WERI-Rb-1 (cell line): ENCODE data around the gene CEP72.

Experiments
- DNase-seq: peaks from one replicate; pipeline ENCODE4 v3.0.0-alpha.2; 2020
- H3K27ac ChIP-seq: fragments of 250-450 bp; sonication (Bioruptor Pico); 2 replicates; pipeline ENCODE4 v1.5.1; 2020; ENCODE audit warnings: mild to moderate bottlenecking, moderate library complexity
- H3K27me3 ChIP-seq: fragments of 250-450 bp; sonication (Bioruptor Pico); 2 replicates; pipeline ENCODE4 v1.5.1; 2021; ENCODE audit warnings: mild to moderate bottlenecking, low read depth, moderate library complexity; ENCODE audit not compliant: insufficient read depth, severe bottlenecking
- H3K36me3 ChIP-seq: fragments of 250-450 bp; sonication (Bioruptor Pico); 2 replicates; pipeline ENCODE4 v1.5.1; 2020; ENCODE audit warnings: mild to moderate bottlenecking, moderate library complexity
- H3K4me3 ChIP-seq: 2 replicates; pipeline ENCODE4 v1.5.1; 2011; ENCODE audit warnings: low read depth, mild to moderate bottlenecking, control low read depth, low read length
- H3K9me3 ChIP-seq: fragments of 250-450 bp; sonication (Bioruptor Pico); 2 replicates; pipeline ENCODE4 v1.5.1; 2021; ENCODE audit warnings: mild to moderate bottlenecking, moderate library complexity; ENCODE audit not compliant: severe bottlenecking
- CTCF ChIP-seq: IDR thresholded peaks from 2 replicates; pipeline ENCODE4 v1.5.1; 2011; ENCODE audit warnings: low read depth, mild to moderate bottlenecking, control low read depth, inconsistent platforms, low read length

Gene CEP72

GRCh38 chr5:641331-641765 is 29.2 kb downstream of the CEP72 start:
- Histone ChIP-seq H3K27me3 (no peaks in the 10 kb centered on the region), H3K27ac (no peak overlapping the region), H3K9me3 (no peaks in the 10 kb centered on the region), H3K36me3 (peaks cover 95% of the 10 kb centered on the region), H3K4me3 (no peak overlapping the region)
- TF ChIP-seq CTCF, result no peak
- DNase-seq, result no peak

- H3K36me3 ChIP-seq, result peaks cover 95% of the 10 kb centered on the region
- no peak overlapping the region for H3K27ac ChIP-seq
- no peak for TF ChIP-seq CTCF
- peaks cover 5% of the 10 kb centered on the region for H3K9me3 ChIP-seq
- H3K4me3 ChIP-seq, result no peak overlapping the region
- no peaks in the 10 kb centered on the region for H3K27me3 ChIP-seq
- no peak for DNase-seq
Observed at GRCh38 chr5:642481-642880, 30.3 kb downstream of the CEP72 start.

GRCh38 chr5:643351-643801 is 31.2 kb downstream of the CEP72 start:
- DNase-seq, result no peak
- Histone ChIP-seq H3K27ac (no peak overlapping the region), H3K27me3 (no peaks in the 10 kb centered on the region), H3K9me3 (peaks cover 9% of the 10 kb centered on the region), H3K36me3 (peaks cover 92% of the 10 kb centered on the region), H3K4me3 (no peak overlapping the region)
- TF ChIP-seq CTCF, result no peak

GRCh38 chr5:643811-644271 is 31.7 kb downstream of the CEP72 start:
- Histone ChIP-seq H3K27me3 (no peaks in the 10 kb centered on the region), H3K36me3 (peaks cover 87% of the 10 kb centered on the region), H3K9me3 (peaks cover 9% of the 10 kb centered on the region), H3K27ac (no peak overlapping the region), H3K4me3 (no peak overlapping the region)
- DNase-seq, result no peak
- TF ChIP-seq CTCF, result no peak

- no peak for DNase-seq
- peaks cover 9% of the 10 kb centered on the region for H3K9me3 ChIP-seq
- no peak overlapping the region for H3K4me3 ChIP-seq
- no peak overlapping the region for H3K27ac ChIP-seq
- peaks cover 81% of the 10 kb centered on the region for H3K36me3 ChIP-seq
- no peaks in the 10 kb centered on the region for H3K27me3 ChIP-seq
- TF ChIP-seq CTCF, result no peak
Observed at GRCh38 chr5:644509-644908, 32.4 kb downstream of the CEP72 start.

- no peak for TF ChIP-seq CTCF
- no peak overlapping the region for H3K27ac ChIP-seq
- no peak overlapping the region for H3K4me3 ChIP-seq
- no peaks in the 10 kb centered on the region for H3K27me3 ChIP-seq
- peaks cover 9% of the 10 kb centered on the region for H3K9me3 ChIP-seq
- no peak for DNase-seq
- H3K36me3 ChIP-seq, result peaks cover 76% of the 10 kb centered on the region
Observed at GRCh38 chr5:644971-645370, 32.8 kb downstream of the CEP72 start.
